IMR-90 (cell line): ENCODE data around the gene PLPP7. TPM values are rescaled to one million over a fixed set of nuclear protein-coding genes. Genes with fewer than 3 reads are reported as not detected.

Experiments
- ATAC-seq: fragments of 200-7000 bp; cut with Tn5 transposase; 2 replicates; pipeline ENCODE4 v1.9.1; 2020; ENCODE audit warnings: low read depth, mild to moderate bottlenecking, moderate library complexity
- BruUV-seq: library from RNA; stranded (reverse); fragments of 400-500 nt; replicated peaks from 2 replicates; lab custom pipeline; 2021; lab: Mats Ljungman, UMichigan
- CTCF ChIA-PET: fragments of 300-600 bp; formaldehyde crosslinking; extraction: SDS; loops from one replicate; lab custom pipeline; 2021; ENCODE audit warnings: antibody characterized with exemption; lab: Yijun Ruan, JAX
- POLR2A ChIA-PET: fragments of 300-600 bp; sonication (Branson Sonifier 250); formaldehyde crosslinking; loops from one replicate; lab custom pipeline; 2022; ENCODE audit warnings: antibody characterized with exemption; ENCODE audit not compliant: unreplicated experiment; lab: Charles Lee
- DNase-seq: peaks from one replicate; pipeline ENCODE4 v3.0.0; 2013
- H2AFZ ChIP-seq: replicated peaks from 2 replicates; pipeline ENCODE3; 2013; ENCODE audit warnings: low read length, mild to moderate bottlenecking; ENCODE audit not compliant: poor library complexity
- H2AK5ac ChIP-seq: 2 replicates; pipeline ENCODE4 v1.6.1; 2013; ENCODE audit warnings: low read depth, low read length, inconsistent platforms
- H2AK9ac ChIP-seq: replicated peaks from 2 replicates; pipeline ENCODE3; 2013; ENCODE audit warnings: mild to moderate bottlenecking, low read depth, low read length, moderate library complexity; ENCODE audit not compliant: poor library complexity
- H2BK120ac ChIP-seq: 2 replicates; pipeline ENCODE4 v1.6.1; 2013; ENCODE audit warnings: low read depth, low read length, inconsistent platforms
- H2BK15ac ChIP-seq: 3 replicates; pipeline ENCODE4 v1.6.1; 2013; ENCODE audit warnings: low read depth, low read length, inconsistent platforms
- H2BK20ac ChIP-seq: 2 replicates; pipeline ENCODE4 v1.6.1; 2013; ENCODE audit warnings: low read depth, mild to moderate bottlenecking, inconsistent platforms, low read length, moderate library complexity
- H2BK5ac ChIP-seq: 2 replicates; pipeline ENCODE4 v1.6.1; 2013; ENCODE audit warnings: mild to moderate bottlenecking, low read depth, low read length, inconsistent platforms; ENCODE audit not compliant: poor library complexity, severe bottlenecking
- H3K14ac ChIP-seq: replicated peaks from 2 replicates; pipeline ENCODE4 v1.6.1; 2013; ENCODE audit warnings: low read depth, low read length, inconsistent platforms
- H3K18ac ChIP-seq: 2 replicates; pipeline ENCODE4 v1.6.1; 2013; ENCODE audit warnings: low read depth, low read length, control low read depth
- H3K23ac ChIP-seq: 2 replicates; pipeline ENCODE4 v1.6.1; 2013; ENCODE audit warnings: low read depth, low read length, inconsistent platforms
- H3K27ac ChIP-seq: 2 replicates; pipeline ENCODE4 v1.5.1; 2013; ENCODE audit warnings: mild to moderate bottlenecking, control low read depth, low read length; ENCODE audit not compliant: insufficient read depth
- H3K27me3 ChIP-seq: 2 replicates; pipeline ENCODE4 v1.6.1; 2013; ENCODE audit warnings: low read length; ENCODE audit not compliant: control insufficient read depth, insufficient read depth
- H3K36me3 ChIP-seq: 2 replicates; pipeline ENCODE4 v1.6.1; 2013; ENCODE audit warnings: low read length, mixed read lengths; ENCODE audit not compliant: control insufficient read depth, insufficient read depth
- H3K4ac ChIP-seq: 2 replicates; pipeline ENCODE4 v1.6.1; 2013; ENCODE audit warnings: low read depth, low read length, inconsistent platforms
- H3K4me1 ChIP-seq: 2 replicates; pipeline ENCODE4 v1.6.1; 2013; ENCODE audit warnings: low read length, mixed read lengths; ENCODE audit not compliant: control insufficient read depth, insufficient read depth
- H3K4me2 ChIP-seq: 2 replicates; pipeline ENCODE4 v1.6.1; 2013; ENCODE audit warnings: low read depth, mild to moderate bottlenecking, control low read depth, low read length, moderate library complexity
- H3K4me3 ChIP-seq: 2 replicates; pipeline ENCODE4 v1.5.1; 2013; ENCODE audit warnings: low read depth, mild to moderate bottlenecking, control low read depth, low read length, moderate library complexity; ENCODE audit not compliant: insufficient read depth
- H3K56ac ChIP-seq: 2 replicates; pipeline ENCODE4 v1.6.1; 2013; ENCODE audit warnings: low read length, inconsistent platforms; ENCODE audit not compliant: insufficient read depth; ENCODE audit errors: extremely low read depth
- H3K79me1 ChIP-seq, 2 experiments: 2 replicates each; pipeline ENCODE4 v1.6.1; 2013; ENCODE audit warnings: low read length in 2 of 2, inconsistent platforms in 1 of 2, low read depth in 1 of 2
- H3K9ac ChIP-seq: 2 replicates; pipeline ENCODE4 v1.6.1; 2013; ENCODE audit warnings: low read depth, low read length, control low read depth
- H3K9me1 ChIP-seq: 2 replicates; pipeline ENCODE4 v1.6.1; 2013; ENCODE audit warnings: low read length, inconsistent platforms; ENCODE audit not compliant: insufficient read depth
- H3K9me3 ChIP-seq: 2 replicates; pipeline ENCODE4 v1.6.1; 2013; ENCODE audit warnings: low read length; ENCODE audit not compliant: control insufficient read depth, insufficient read depth
- H4K20me1 ChIP-seq: 2 replicates; pipeline ENCODE4 v1.6.1; 2013; ENCODE audit warnings: low read length, inconsistent platforms; ENCODE audit not compliant: insufficient read depth
- H4K5ac ChIP-seq: 2 replicates; pipeline ENCODE4 v1.6.1; 2013; ENCODE audit warnings: mild to moderate bottlenecking, low read depth, low read length, control low read depth
- H4K8ac ChIP-seq, 2 experiments: 2 replicates each; pipeline ENCODE4 v1.6.1; 2013; ENCODE audit warnings: low read depth in 2 of 2, low read length in 2 of 2, control low read depth in 1 of 2, inconsistent platforms in 1 of 2
- H4K91ac ChIP-seq: 2 replicates; pipeline ENCODE4 v1.6.1; 2013; ENCODE audit warnings: low read depth, low read length, inconsistent platforms; ENCODE audit not compliant: insufficient read depth
- BHLHE40 ChIP-seq: fragments of 150-350 bp; IDR thresholded peaks from 2 replicates; pipeline ENCODE4 v1.6.1; 2016; ENCODE audit warnings: mild to moderate bottlenecking, low read depth, low read length
- CEBPB ChIP-seq: IDR thresholded peaks from 2 replicates; pipeline ENCODE4 v1.6.1; 2012; ENCODE audit warnings: low read depth, low read length, improper control_type of control experiment
- CHD1 ChIP-seq: IDR thresholded peaks from 2 replicates; pipeline ENCODE4 v1.6.1; 2012; ENCODE audit warnings: low read depth, low read length, improper control_type of control experiment
- CTCF ChIP-seq: conservative IDR thresholded peaks from 2 replicates; pipeline ENCODE4 v1.5.1; 2012; ENCODE audit warnings: mild to moderate bottlenecking, low read depth, low read length, improper control_type of control experiment
- ELK1 ChIP-seq: fragments of 150-350 bp; IDR thresholded peaks from 2 replicates; pipeline ENCODE4 v1.6.1; 2016; ENCODE audit warnings: low read depth, mild to moderate bottlenecking, low read length, moderate library complexity, borderline replicate concordance
- FOS ChIP-seq: fragments of 150-350 bp; IDR thresholded peaks from 2 replicates; pipeline ENCODE4 v1.6.1; 2016; ENCODE audit warnings: low read depth, low read length
- MAFK ChIP-seq: IDR thresholded peaks from 2 replicates; pipeline ENCODE4 v1.6.1; 2012; ENCODE audit warnings: low read depth, low read length, improper control_type of control experiment
- MAZ ChIP-seq: IDR thresholded peaks from 2 replicates; pipeline ENCODE4 v1.6.1; 2012; ENCODE audit warnings: low read depth, mild to moderate bottlenecking, low read length, improper control_type of control experiment, moderate library complexity, borderline replicate concordance
- MXI1 ChIP-seq: IDR thresholded peaks from 2 replicates; pipeline ENCODE4 v1.6.1; 2012; ENCODE audit warnings: low read depth, mild to moderate bottlenecking, low read length, moderate library complexity, borderline replicate concordance
- NFE2L2 ChIP-seq: fragments of 150-350 bp; IDR thresholded peaks from 2 replicates; pipeline ENCODE4 v1.6.1; 2016; ENCODE audit warnings: low read depth, mild to moderate bottlenecking, low read length
- POLR2A ChIP-seq: IDR thresholded peaks from 2 replicates; pipeline ENCODE4 v1.6.1; 2012; ENCODE audit warnings: mild to moderate bottlenecking, low read depth, low read length
- RAD21 ChIP-seq: IDR thresholded peaks from 2 replicates; pipeline ENCODE4 v1.6.1; 2012; ENCODE audit warnings: low read length, improper control_type of control experiment
- RCOR1 ChIP-seq: IDR thresholded peaks from 2 replicates; pipeline ENCODE4 v1.6.1; 2012; ENCODE audit warnings: mild to moderate bottlenecking, low read length, improper control_type of control experiment; ENCODE audit not compliant: insufficient replicate concordance
- RFX5 ChIP-seq: IDR thresholded peaks from 2 replicates; pipeline ENCODE4 v1.8.0; 2012; ENCODE audit warnings: low read depth, mild to moderate bottlenecking, low read length, moderate library complexity
- SMC3 ChIP-seq: fragments of 150-350 bp; IDR thresholded peaks from 2 replicates; pipeline ENCODE4 v1.6.1; 2016; ENCODE audit warnings: low read depth, mild to moderate bottlenecking, antibody characterized with exemption, low read length, moderate library complexity
- USF2 ChIP-seq: fragments of 150-350 bp; IDR thresholded peaks from 2 replicates; pipeline ENCODE4 v1.6.1; 2017; ENCODE audit warnings: mild to moderate bottlenecking, antibody characterized with exemption, low read length, low read depth
- WGBS, 2 experiments: methylation state at CpG; one replicate each; pipeline versions ENCODE4 v1.1.5 to v1.1.7; 2013; ENCODE audit warnings: missing lambda C conversion rate in 2 of 2; ENCODE audit not compliant: insufficient read length in 1 of 2; ENCODE audit errors: extremely low coverage in 2 of 2; 5-methylcytosine and 5-hydroxymethylcytosine counted together
- dilution Hi-C: fragments of 300-500 bp; cut with HindIII; formaldehyde crosslinking; loops from one replicate; pipeline ENCODE4 v1.14.3; 2018; ENCODE audit warnings: low sequenced_read_pairs; ENCODE audit not compliant: unreplicated experiment
- in situ Hi-C: fragments of 300-500 bp; cut with MboI; formaldehyde crosslinking; loops from 3 replicates; pipeline ENCODE4 v1.14.3; 2019; ENCODE audit warnings: low sequenced_read_pairs, inconsistent platforms, mixed read lengths
- intact Hi-C: fragments of 100-400 bp; cut with micrococcal nuclease; formaldehyde crosslinking; loops from 2 replicates; pipeline ENCODE4 v1.10.0; 2022
- polyA plus RNA-seq, 3 experiments: library from polyadenylated mRNA; depleted of rRNA; stranded (reverse); fragments of >200 nt; gene quantifications; 2 replicates each; pipeline ENCODE4 v1.2.3, GENCODE V29; 2012; ENCODE audit warnings: low replicate concordance in 1 of 3
- total RNA-seq: library from RNA; depleted of rRNA; stranded (reverse); fragments of >200 nt; gene quantifications from 2 replicates; pipeline ENCODE4 v1.2.3, GENCODE V29; 2012

PLPP7 gene
- total and polyA plus RNA-seq, 2 of the 4 experiments (the other 2 are of a cell fraction) = 0.54 to 1.2 TPM

- Histone ChIP-seq H3K9me3 (no peaks in the 10 kb centered on the region), H4K20me1 (no peaks in the 10 kb centered on the region; the same call in 1 of the 2 replicates), H3K4ac (no peak overlapping the region), H3K14ac (no peak overlapping the region), H3K9ac (no peak overlapping the region), H3K27ac (no peak overlapping the region), H3K23ac (no peak overlapping the region), H2BK120ac (no peak overlapping the region), H3K9me1 (no peaks in the 10 kb centered on the region), H3K4me2 (no peak overlapping the region), H2BK5ac (no peak overlapping the region), H2BK20ac (no peak overlapping the region), H2AK5ac (no peak overlapping the region), H4K91ac (no peak overlapping the region), H2BK15ac (no peak overlapping the region), H2AFZ (no peak overlapping the region), H2AK9ac (no peak overlapping the region), H3K79me1 (no peaks in the 10 kb centered on the region), H3K4me1 (no peaks in the 10 kb centered on the region), H3K27me3 (peaks cover 2% of the 10 kb centered on the region; the same call in 1 of the 2 replicates), H3K18ac (no peak overlapping the region), H3K4me3 (no peak overlapping the region), H3K36me3 (no peaks in the 10 kb centered on the region), H3K56ac (no peak overlapping the region), H4K5ac (no peak overlapping the region), H4K8ac (no peak overlapping the region)
- WGBS, 2 experiments = 80% methylated on average over 1 of the region's 5 CpGs; no CpG with 5 or more reads in 1 of the 2 experiments
- no TSS peak for BruUV-seq
- intact Hi-C loops = no loop called here
- ChIA-PET POLR2A (no interaction called here), CTCF (interaction anchor here (0.6 kb wide), 1 partner anchor 9 kb away, joined by 3 read pairs; no protein-coding TSS in a partner anchor)
- in situ Hi-C loops = no loop called here
- DNase-seq (no peak), ATAC-seq (0 out of 2 replicates have a peak, but pooled peaks have one; percentile 21)
- TF ChIP-seq MXI1 = no peak
- TF ChIP-seq USF2 = no peak
- TF ChIP-seq MAZ = no peak
- no peak for TF ChIP-seq CTCF
- TF ChIP-seq RAD21 = no peak
- no peak for TF ChIP-seq POLR2A
- no peak for TF ChIP-seq MAFK
- TF ChIP-seq CHD1 = no peak
- no peak for TF ChIP-seq NFE2L2
- no peak for TF ChIP-seq SMC3
- TF ChIP-seq FOS = no peak
- TF ChIP-seq ELK1 = no peak
- TF ChIP-seq RCOR1 = no peak
- TF ChIP-seq RFX5 = no peak
- TF ChIP-seq BHLHE40 = no peak
- TF ChIP-seq CEBPB = no peak
- dilution Hi-C loops = no loop called here
Observed at GRCh38 chr9:131298341-131298740, 8.8 kb downstream of the PLPP7 start.
